Muscle of leg (tissue), 11 donors: ENCODE results near the gene SYMPK. TPM values are rescaled to one million over a fixed set of nuclear protein-coding genes. Genes with fewer than 3 reads are reported as not detected.

ENCODE experiments used
- DNase-seq: peaks from one replicate; pipeline ENCODE4 v3.0.0; 2013
- H3K27ac ChIP-seq: one replicate; pipeline ENCODE4 v1.5.1; 2013; ENCODE audit warnings: mild to moderate bottlenecking, low read length, control low read depth
- H3K27me3 ChIP-seq: one replicate; pipeline ENCODE4 v1.6.1; 2013; ENCODE audit warnings: low read length; ENCODE audit not compliant: control insufficient read depth, insufficient read depth
- H3K36me3 ChIP-seq: one replicate; pipeline ENCODE4 v1.6.1; 2013; ENCODE audit warnings: low read length; ENCODE audit not compliant: control insufficient read depth, insufficient read depth
- H3K4me1 ChIP-seq: one replicate; pipeline ENCODE4 v1.6.1; 2013; ENCODE audit warnings: low read length; ENCODE audit not compliant: control insufficient read depth, insufficient read depth
- H3K4me3 ChIP-seq: one replicate; pipeline ENCODE4 v1.5.1; 2013; ENCODE audit warnings: low read length, control low read depth
- H3K9me3 ChIP-seq: replicated peaks from 2 replicates; pipeline ENCODE4 v1.6.1; 2013; ENCODE audit warnings: low read depth, low read length; ENCODE audit not compliant: control insufficient read depth
- WGBS: methylation state at CpG from one replicate; pipeline ENCODE4 v1.1.5; 2013; ENCODE audit warnings: missing lambda C conversion rate; ENCODE audit not compliant: insufficient coverage; 5-methylcytosine and 5-hydroxymethylcytosine counted together
- polyA plus RNA-seq, 8 donors: library from polyadenylated mRNA; unstranded; fragments of 120-200 nt; gene quantifications; one replicate each; pipeline versions ENCODE4 v1.2.1 to v1.2.3, GENCODE V29; 2013; ENCODE audit warnings: inconsistent platforms in 1 of 8, low replicate concordance in 1 of 8; ENCODE audit not compliant: insufficient read length in 8 of 8, insufficient read depth in 1 of 8
- total RNA-seq: library from RNA; stranded (reverse); fragments of 120-200 nt; gene quantifications from one replicate; pipeline ENCODE4 v1.2.4, GENCODE V29; 2013

The SYMPK gene
- total and polyA plus RNA-seq, 9 donors, result 25.8 to 44.0 (median 38.7) TPM

- Histone ChIP-seq H3K27me3 (peaks cover 9% of the 10 kb centered on the region), H3K9me3 (no peaks in the 10 kb centered on the region), H3K36me3 (peaks cover 67% of the 10 kb centered on the region), H3K4me3 (peak overlapping the region; percentile 87), H3K27ac (peak overlapping the region; percentile 96), H3K4me1 (peaks cover 69% of the 10 kb centered on the region)
- 46% methylated on average over 17 of the region's 17 CpGs for WGBS
- DNase-seq, result peak; percentile 81
Observed at GRCh38 chr19:45781214-45782161, 81.5 kb downstream of the SYMPK start.

DNA sequence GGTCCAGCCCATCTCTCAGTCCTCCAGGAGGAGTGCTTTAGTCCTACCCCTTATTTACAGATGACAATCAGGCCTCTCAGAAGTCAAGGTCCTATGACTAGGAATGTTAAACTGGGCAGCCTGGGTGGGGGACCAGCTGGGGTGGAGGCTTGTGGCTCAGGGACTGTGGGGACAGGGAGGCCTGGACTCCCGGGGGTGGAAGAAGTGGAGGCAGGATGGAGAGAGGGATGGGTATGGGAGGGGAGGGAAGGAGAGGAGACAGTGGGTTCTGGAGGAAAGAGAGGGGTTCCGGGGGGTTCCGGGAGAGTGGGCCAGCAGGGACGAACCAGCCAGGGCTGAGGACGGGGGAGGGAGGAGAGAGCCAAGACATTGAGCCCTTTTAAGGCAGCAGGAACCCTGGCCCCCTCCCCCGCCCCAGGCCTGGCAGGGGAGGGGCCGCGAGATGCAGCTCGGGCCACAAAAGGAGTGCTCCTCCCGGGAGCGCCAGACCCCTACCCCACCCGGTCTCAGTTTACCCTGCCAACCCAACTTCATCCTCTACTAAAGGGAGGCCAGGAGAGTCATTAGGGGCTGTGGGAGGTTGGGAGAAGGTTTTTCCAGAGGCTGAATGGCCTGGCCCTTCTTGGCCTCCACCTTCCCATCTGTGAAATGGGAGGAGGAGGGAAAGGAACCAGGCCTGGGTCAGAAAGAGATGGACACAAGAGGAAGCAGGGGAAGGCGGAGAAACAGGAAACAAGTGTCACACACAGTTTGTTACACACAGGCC is 82.3 kb downstream of the SYMPK start:
- no peak for DNase-seq
- WGBS, result 34% methylated on average over 5 of the region's 13 CpGs
- Histone ChIP-seq H3K9me3 (no peaks in the 10 kb centered on the region), H3K4me1 (peaks cover 64% of the 10 kb centered on the region), H3K27ac (peak overlapping the region; percentile 96), H3K4me3 (peak overlapping the region; percentile 87), H3K27me3 (peaks cover 9% of the 10 kb centered on the region), H3K36me3 (peaks cover 61% of the 10 kb centered on the region)

GRCh38 chr19:45780146-45780447 is 82.8 kb downstream of the SYMPK start:
- peaks cover 9% of the 10 kb centered on the region for H3K27me3 ChIP-seq
- peaks cover 59% of the 10 kb centered on the region for H3K4me1 ChIP-seq
- peak overlapping the region; percentile 87 for H3K4me3 ChIP-seq
- 53% methylated on average over 3 of the region's 4 CpGs for WGBS
- DNase-seq, result no peak
- H3K9me3 ChIP-seq, result no peaks in the 10 kb centered on the region
- peak overlapping the region; percentile 96 for H3K27ac ChIP-seq
- peaks cover 55% of the 10 kb centered on the region for H3K36me3 ChIP-seq

DNA sequence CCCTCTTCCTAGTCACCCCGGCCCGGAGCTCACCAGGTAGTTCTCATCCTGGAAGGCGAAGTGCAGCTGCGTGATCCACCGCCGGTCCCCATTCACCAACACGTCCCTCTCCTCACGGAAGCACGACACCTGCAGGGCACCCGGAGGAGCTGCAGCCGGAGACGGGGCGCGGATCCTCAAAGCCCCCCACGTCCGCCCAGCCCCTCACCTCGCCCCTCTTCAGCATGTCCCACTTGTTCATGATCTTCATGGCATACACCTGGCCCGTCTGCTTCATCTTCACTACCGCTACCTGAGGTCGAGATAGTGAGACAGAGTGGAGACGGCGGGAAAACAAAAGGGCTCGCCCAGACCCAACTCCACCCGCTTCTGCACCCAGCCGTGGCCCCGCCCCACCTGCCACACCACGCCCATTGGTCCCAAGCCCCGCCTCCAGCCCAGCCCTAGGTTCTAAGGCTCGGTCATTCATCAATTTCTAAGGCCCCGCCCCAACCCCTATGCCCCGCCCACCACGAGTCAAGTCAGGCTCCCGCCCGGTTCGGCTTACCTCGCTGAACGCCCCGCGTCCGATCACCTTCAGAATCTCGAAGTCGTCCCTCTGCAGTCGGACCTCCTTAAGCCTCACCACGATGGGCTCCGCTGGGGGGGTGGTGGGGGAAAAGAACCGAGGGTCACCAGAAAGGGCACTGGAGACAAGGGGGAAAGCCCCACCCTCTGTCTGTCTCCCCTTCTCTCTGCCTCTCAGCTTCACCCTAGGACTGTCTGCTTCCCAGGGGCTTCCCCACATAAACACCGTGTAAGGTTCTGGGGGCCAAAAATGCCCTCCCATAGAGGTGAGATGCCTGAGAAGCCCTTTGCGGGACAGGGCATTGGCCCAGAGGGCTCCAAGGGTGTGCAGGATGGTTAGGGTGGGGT is 83.5 kb downstream of the SYMPK start:
- Histone ChIP-seq H3K4me1 (peaks cover 53% of the 10 kb centered on the region), H3K9me3 (no peaks in the 10 kb centered on the region), H3K36me3 (peaks cover 55% of the 10 kb centered on the region), H3K4me3 (peak overlapping the region; percentile 87), H3K27ac (peak overlapping the region; percentile 96), H3K27me3 (peaks cover 9% of the 10 kb centered on the region)
- DNase-seq, result peak; percentile 60
- WGBS, result 17% methylated on average over 22 of the region's 48 CpGs

GRCh38 chr19:45778010-45778661 is 84.8 kb downstream of the SYMPK start:
- Histone ChIP-seq H3K27me3 (peaks cover 9% of the 10 kb centered on the region), H3K4me3 (no peak overlapping the region), H3K4me1 (peaks cover 45% of the 10 kb centered on the region), H3K9me3 (no peaks in the 10 kb centered on the region), H3K36me3 (peaks cover 57% of the 10 kb centered on the region), H3K27ac (no peak overlapping the region)
- no peak for DNase-seq
- 93% methylated on average over 17 of the region's 28 CpGs for WGBS

- Histone ChIP-seq H3K4me3 (no peak overlapping the region), H3K9me3 (no peaks in the 10 kb centered on the region), H3K36me3 (peaks cover 64% of the 10 kb centered on the region), H3K27me3 (peaks cover 7% of the 10 kb centered on the region), H3K27ac (no peak overlapping the region), H3K4me1 (peaks cover 45% of the 10 kb centered on the region)
- WGBS, result 88% methylated on average over 31 of the region's 34 CpGs
- no peak for DNase-seq
Observed at GRCh38 chr19:45777395-45777961, 85.5 kb downstream of the SYMPK start.

GRCh38 chr19:45774765-45775164 is 88.2 kb downstream of the SYMPK start:
- Histone ChIP-seq H3K4me1 (peaks cover 43% of the 10 kb centered on the region), H3K9me3 (no peaks in the 10 kb centered on the region), H3K27ac (no peak overlapping the region), H3K36me3 (peaks cover 67% of the 10 kb centered on the region), H3K4me3 (no peak overlapping the region), H3K27me3 (peaks cover 1% of the 10 kb centered on the region)
- 78% methylated on average over 9 of the region's 9 CpGs for WGBS
- DNase-seq, result no peak

DNA sequence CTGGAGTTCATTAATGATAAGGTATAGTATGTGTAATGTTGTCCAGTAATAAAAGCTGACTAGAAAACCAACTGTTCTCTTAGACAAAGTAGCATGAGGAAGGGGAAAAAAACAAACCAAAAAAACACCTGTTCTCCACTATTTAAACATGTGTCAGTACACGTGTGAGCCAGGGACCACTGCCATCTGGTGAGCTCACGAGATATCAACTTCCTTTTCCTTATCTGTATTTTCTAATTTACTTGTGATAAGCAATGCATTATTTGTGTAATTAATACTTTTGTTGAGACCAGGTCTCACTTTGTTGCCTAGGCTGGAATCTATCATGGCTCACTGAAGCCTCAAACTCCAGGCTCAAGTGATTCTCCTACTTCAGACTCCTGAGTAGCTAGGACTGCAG is 89.6 kb downstream of the SYMPK start:
- peaks cover 57% of the 10 kb centered on the region for H3K36me3 ChIP-seq
- H3K27ac ChIP-seq, result no peak overlapping the region
- H3K4me3 ChIP-seq, result no peak overlapping the region
- WGBS, result no CpG with 5 or more reads among the region's 2 CpGs
- H3K9me3 ChIP-seq, result no peaks in the 10 kb centered on the region
- H3K4me1 ChIP-seq, result peaks cover 37% of the 10 kb centered on the region
- H3K27me3 ChIP-seq, result no peaks in the 10 kb centered on the region
- no peak for DNase-seq

DNA sequence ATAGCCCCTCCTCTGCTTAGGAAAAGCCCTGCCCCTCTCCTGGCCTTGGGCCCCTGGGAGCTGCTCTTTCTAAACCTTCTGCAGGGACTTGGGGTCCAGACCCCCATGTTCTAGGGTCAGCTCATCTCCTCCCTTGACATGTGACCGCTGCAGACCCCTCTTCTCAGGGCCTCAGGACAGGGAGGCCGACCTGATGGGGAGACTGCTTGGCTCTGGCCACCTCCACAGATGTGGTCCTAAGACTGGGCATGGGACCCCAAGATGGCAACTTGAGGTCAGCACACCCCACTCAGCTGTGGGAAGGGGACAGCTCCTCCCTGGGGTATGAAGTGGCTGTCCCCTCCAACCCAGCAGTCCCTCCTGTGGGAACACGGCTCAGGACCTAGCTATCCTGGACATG is 90.0 kb downstream of the SYMPK start:
- no peaks in the 10 kb centered on the region for H3K9me3 ChIP-seq
- peak overlapping the region; percentile 65 for H3K27ac ChIP-seq
- peaks cover 2% of the 10 kb centered on the region for H3K27me3 ChIP-seq
- no peak for DNase-seq
- H3K4me3 ChIP-seq, result no peak overlapping the region
- H3K4me1 ChIP-seq, result peaks cover 37% of the 10 kb centered on the region
- H3K36me3 ChIP-seq, result peaks cover 52% of the 10 kb centered on the region
- WGBS, result no CpG with 5 or more reads among the region's 3 CpGs
